Gastrocnemius medialis (tissue), 4 donors: ENCODE results near the gene ITGB5. TPM values are rescaled to one million over a fixed set of nuclear protein-coding genes. Genes with fewer than 3 reads are reported as not detected.
"Not testable (repeated sequence)": the region's sequence is repeated elsewhere in the genome, so short reads cannot be mapped to it uniquely, and the experiment has no call there.

Experiments
- ATAC-seq, 2 donors: fragments of 150-250 bp; one replicate each; pipeline ENCODE4 v1.9.1; 2016
- DNase-seq, 2 donors: peaks; one replicate each; pipeline ENCODE4 v3.0.0-alpha.2; 2019
- H3K27ac ChIP-seq, 4 donors: fragments of 200-600 bp; sonication (generic); 1 replicate in 1 of 4; 2 replicates in 3 of 4; pipeline ENCODE4 v1.5.1; 2016 to 2018; ENCODE audit warnings: mild to moderate bottlenecking in 2 of 4, moderate library complexity in 1 of 4
- H3K27me3 ChIP-seq, 3 donors: fragments of 200-600 bp; sonication (generic) in 2 of 3; 1 replicate in 1 of 3; 2 replicates in 2 of 3; pipeline versions ENCODE4 v1.5.1 to v1.6.0; 2016 to 2019; ENCODE audit warnings: mild to moderate bottlenecking in 1 of 3, moderate library complexity in 1 of 3
- H3K36me3 ChIP-seq, 2 donors: fragments of 200-600 bp; sonication (generic) in 1 of 2; one replicate each; pipeline ENCODE4 v1.5.1; 2017 to 2018
- H3K4me1 ChIP-seq, 2 donors: fragments of 200-600 bp; sonication (generic) in 1 of 2; one replicate each; pipeline ENCODE4 v1.5.1; 2016 to 2017; ENCODE audit warnings: mild to moderate bottlenecking in 2 of 2
- H3K4me3 ChIP-seq, 4 donors: fragments of 200-600 bp; sonication (generic) in 3 of 4; 1 replicate in 1 of 4; 2 replicates in 3 of 4; pipeline ENCODE4 v1.5.1; 2016 to 2019; ENCODE audit warnings: mild to moderate bottlenecking in 2 of 4
- H3K9me3 ChIP-seq, 3 donors: fragments of 200-600 bp; sonication (generic) in 2 of 3; 1 replicate in 1 of 3; 2 replicates in 2 of 3; pipeline ENCODE4 v1.5.1; 2016 to 2019
- CTCF ChIP-seq, 5 experiments: fragments of 450-650 bp in 3 of 5; fragments of 200-600 bp in 2 of 5; sonication (generic) in 2 of 5; IDR thresholded peaks in 4 of 5; conservative IDR thresholded peaks in 1 of 5; 1 replicate in 4 of 5; 2 replicates in 1 of 5; pipeline ENCODE4 v1.5.1; 2016 to 2019; ENCODE audit warnings: antibody characterized with exemption in 5 of 5, mild to moderate bottlenecking in 3 of 5, moderate library complexity in 3 of 5
- POLR2A ChIP-seq, 2 donors: fragments of 450-650 bp; IDR thresholded peaks; one replicate each; pipeline ENCODE4 v1.6.1; 2017; ENCODE audit warnings: antibody characterized with exemption in 2 of 2, mild to moderate bottlenecking in 2 of 2, moderate library complexity in 2 of 2
- in situ Hi-C, 4 donors: fragments of 200-750 bp; cut with MboI; loops; one replicate each; pipeline versions ENCODE4 v1.15.0 to v1.8.0; 2017; ENCODE audit warnings: low sequenced_read_pairs in 4 of 4
- intact Hi-C: fragments of 100-400 bp; cut with DNase I; formaldehyde crosslinking; loops from one replicate; pipeline ENCODE4 v1.15.1; 2023; ENCODE audit warnings: low total_unique reads
- total RNA-seq, 4 donors: library from RNA; depleted of rRNA; stranded (reverse); fragments of >200 nt; gene quantifications; one replicate each; pipeline versions ENCODE4 v1.1.0 to v1.2.3, GENCODE V29; 2016

Gene ITGB5
- total RNA-seq, 4 donors from 2014 or later = 35.2 to 101 (median 71.3) TPM

GRCh38 chr3:124827476-124828206 is 59.5 kb downstream of the ITGB5 start:
- in situ Hi-C loops, H3K4me3 ChIP-seq, H3K36me3 ChIP-seq, intact Hi-C loops, ATAC-seq, H3K27me3 ChIP-seq, H3K4me1 ChIP-seq, DNase-seq, H3K27ac ChIP-seq, H3K9me3 ChIP-seq: not testable (repeated sequence)
- peak in 2 of 5 experiments; percentile 13 to 36 for TF ChIP-seq CTCF (IDR thresholded peaks at IDR 0.05 in 4 of 5, conservative IDR thresholded peaks at IDR 0.05 in 1 of 5)

GRCh38 chr3:124826703-124827102 is 60.5 kb downstream of the ITGB5 start:
- intact Hi-C loops = no loop called here
- no peak for TF ChIP-seq CTCF (IDR thresholded peaks at IDR 0.05 in 4 of 5, conservative IDR thresholded peaks at IDR 0.05 in 1 of 5)
- TF ChIP-seq POLR2A (IDR thresholded peaks at IDR 0.05) = no peak
- in situ Hi-C loops = no loop called here
- Histone ChIP-seq H3K36me3 (no peaks in the 10 kb centered on the region), H3K4me1 (no peaks in the 10 kb centered on the region), H3K9me3 (no peaks in the 10 kb centered on the region), H3K27ac (no peak overlapping the region), H3K27me3 (no peaks in the 10 kb centered on the region), H3K4me3 (no peak overlapping the region)
- ATAC-seq = no peak
- DNase-seq = no peak

GRCh38 chr3:124824286-124824915 is 62.8 kb downstream of the ITGB5 start:
- H3K4me3 ChIP-seq = no peak overlapping the region
- no peak overlapping the region for H3K27ac ChIP-seq
- no peaks in the 10 kb centered on the region for H3K4me1 ChIP-seq
- in situ Hi-C loops = no loop called here
- H3K36me3 ChIP-seq = peaks cover 0 to 9% of the 10 kb centered on the region in 2 donors
- intact Hi-C loops = no loop called here
- ATAC-seq (no peak), DNase-seq (no peak)
- H3K27me3 ChIP-seq = no peaks in the 10 kb centered on the region
- TF ChIP-seq POLR2A (IDR thresholded peaks at IDR 0.05) (no peak), CTCF (IDR thresholded peaks at IDR 0.05 in 4 of 5, conservative IDR thresholded peaks at IDR 0.05 in 1 of 5) (no peak)
- H3K9me3 ChIP-seq = no peaks in the 10 kb centered on the region

- intact Hi-C loops (no loop called here), in situ Hi-C loops (no loop called here)
- TF ChIP-seq CTCF (IDR thresholded peaks at IDR 0.05 in 4 of 5, conservative IDR thresholded peaks at IDR 0.05 in 1 of 5) (no peak), POLR2A (IDR thresholded peaks at IDR 0.05) (no peak)
- Histone ChIP-seq H3K27me3 (no peaks in the 10 kb centered on the region), H3K4me3 (no peak overlapping the region), H3K4me1 (peaks cover 0 to 6% of the 10 kb centered on the region in 2 donors), H3K36me3 (peaks cover 0 to 9% of the 10 kb centered on the region in 2 donors), H3K9me3 (no peaks in the 10 kb centered on the region), H3K27ac (no peak overlapping the region)
- DNase-seq (no peak), ATAC-seq (no peak)
Measured at GRCh38 chr3:124823648-124824047, 63.5 kb downstream of the ITGB5 start.
